ENCODE results near the gene MFSD11.

DNA sequence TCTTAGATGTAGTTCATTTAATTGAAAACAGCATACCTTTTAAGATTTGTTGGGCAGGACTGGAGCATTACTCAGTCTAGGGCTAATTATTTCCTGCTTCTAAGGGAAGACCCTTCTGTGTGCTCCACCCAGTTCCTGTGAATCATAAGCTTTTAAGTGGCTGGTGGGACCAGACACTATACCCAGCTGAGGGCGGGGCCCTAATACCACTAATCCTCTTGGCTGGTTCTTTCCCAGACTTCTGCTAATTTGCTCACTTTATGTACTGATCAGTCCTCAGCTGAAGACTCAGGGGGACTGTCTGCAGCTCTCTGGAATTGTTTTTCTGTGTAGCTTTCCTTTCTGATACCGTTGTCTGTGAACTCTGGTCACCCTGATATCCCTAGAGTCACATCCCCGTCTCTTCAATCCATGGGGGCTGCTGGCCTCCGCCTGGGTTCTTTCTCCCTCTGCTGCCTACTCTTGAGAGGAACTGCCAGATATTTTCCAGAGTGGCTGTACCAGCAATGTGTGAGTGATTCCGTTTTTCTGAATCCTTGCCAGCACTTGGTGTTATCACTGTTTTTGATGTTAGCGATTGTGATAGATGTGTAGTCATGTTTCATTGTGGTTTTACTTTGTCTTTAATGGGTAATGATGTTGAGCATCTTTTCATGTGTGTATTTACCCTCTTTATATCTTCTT lies 35.1 kb downstream of the MFSD11 start:
- TF ChIP-seq, protein P1, sequence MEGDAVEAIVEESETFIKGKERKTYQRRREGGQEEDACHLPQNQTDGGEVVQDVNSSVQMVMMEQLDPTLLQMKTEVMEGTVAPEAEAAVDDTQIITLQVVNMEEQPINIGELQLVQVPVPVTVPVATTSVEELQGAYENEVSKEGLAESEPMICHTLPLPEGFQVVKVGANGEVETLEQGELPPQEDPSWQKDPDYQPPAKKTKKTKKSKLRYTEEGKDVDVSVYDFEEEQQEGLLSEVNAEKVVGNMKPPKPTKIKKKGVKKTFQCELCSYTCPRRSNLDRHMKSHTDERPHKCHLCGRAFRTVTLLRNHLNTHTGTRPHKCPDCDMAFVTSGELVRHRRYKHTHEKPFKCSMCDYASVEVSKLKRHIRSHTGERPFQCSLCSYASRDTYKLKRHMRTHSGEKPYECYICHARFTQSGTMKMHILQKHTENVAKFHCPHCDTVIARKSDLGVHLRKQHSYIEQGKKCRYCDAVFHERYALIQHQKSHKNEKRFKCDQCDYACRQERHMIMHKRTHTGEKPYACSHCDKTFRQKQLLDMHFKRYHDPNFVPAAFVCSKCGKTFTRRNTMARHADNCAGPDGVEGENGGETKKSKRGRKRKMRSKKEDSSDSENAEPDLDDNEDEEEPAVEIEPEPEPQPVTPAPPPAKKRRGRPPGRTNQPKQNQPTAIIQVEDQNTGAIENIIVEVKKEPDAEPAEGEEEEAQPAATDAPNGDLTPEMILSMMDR (IDR thresholded peaks at IDR 0.05; ENCODE audit: poor library complexity, severe bottlenecking) = no peak
- no peak for TF ChIP-seq EP300 (conservative IDR thresholded peaks at IDR 0.05; ENCODE audit: poor library complexity, severe bottlenecking)
- TF ChIP-seq, protein P2, sequence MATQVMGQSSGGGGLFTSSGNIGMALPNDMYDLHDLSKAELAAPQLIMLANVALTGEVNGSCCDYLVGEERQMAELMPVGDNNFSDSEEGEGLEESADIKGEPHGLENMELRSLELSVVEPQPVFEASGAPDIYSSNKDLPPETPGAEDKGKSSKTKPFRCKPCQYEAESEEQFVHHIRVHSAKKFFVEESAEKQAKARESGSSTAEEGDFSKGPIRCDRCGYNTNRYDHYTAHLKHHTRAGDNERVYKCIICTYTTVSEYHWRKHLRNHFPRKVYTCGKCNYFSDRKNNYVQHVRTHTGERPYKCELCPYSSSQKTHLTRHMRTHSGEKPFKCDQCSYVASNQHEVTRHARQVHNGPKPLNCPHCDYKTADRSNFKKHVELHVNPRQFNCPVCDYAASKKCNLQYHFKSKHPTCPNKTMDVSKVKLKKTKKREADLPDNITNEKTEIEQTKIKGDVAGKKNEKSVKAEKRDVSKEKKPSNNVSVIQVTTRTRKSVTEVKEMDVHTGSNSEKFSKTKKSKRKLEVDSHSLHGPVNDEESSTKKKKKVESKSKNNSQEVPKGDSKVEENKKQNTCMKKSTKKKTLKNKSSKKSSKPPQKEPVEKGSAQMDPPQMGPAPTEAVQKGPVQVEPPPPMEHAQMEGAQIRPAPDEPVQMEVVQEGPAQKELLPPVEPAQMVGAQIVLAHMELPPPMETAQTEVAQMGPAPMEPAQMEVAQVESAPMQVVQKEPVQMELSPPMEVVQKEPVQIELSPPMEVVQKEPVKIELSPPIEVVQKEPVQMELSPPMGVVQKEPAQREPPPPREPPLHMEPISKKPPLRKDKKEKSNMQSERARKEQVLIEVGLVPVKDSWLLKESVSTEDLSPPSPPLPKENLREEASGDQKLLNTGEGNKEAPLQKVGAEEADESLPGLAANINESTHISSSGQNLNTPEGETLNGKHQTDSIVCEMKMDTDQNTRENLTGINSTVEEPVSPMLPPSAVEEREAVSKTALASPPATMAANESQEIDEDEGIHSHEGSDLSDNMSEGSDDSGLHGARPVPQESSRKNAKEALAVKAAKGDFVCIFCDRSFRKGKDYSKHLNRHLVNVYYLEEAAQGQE (IDR thresholded peaks at IDR 0.05; ENCODE audit: borderline replicate concordance) = no peak

Measured in neural cell (in vitro differentiated cells).